ENCODE results near the gene ZIK1. TPM values are rescaled to one million over a fixed set of nuclear protein-coding genes. Genes with fewer than 3 reads are reported as not detected.

ZIK1 gene
- total RNA-seq = 1 to 10 TPM; 5.1 to 9.0 TPM

GRCh38 chr19:57583521-57584416, at the start of gene ZIK1:
Gene ZIK1 (plus strand): TSS chr19:57584145. CDS start chr19:57584357, 212 bp downstream.
- DNase-seq = peak; percentile 83 to 91
- Mint-ChIP-seq H3K27me3 (ENCODE audit: low read depth) (no peaks in the 10 kb centered on the region), H3K4me1 (ENCODE audit: low read depth) (peaks cover 24% of the 10 kb centered on the region), H3K4me3 (peak within 1 kb of the TSS; percentile 92 to 98), H3K27ac (peak within 1 kb of the TSS; percentile 79), H3K36me3 (ENCODE audit: insufficient read depth in 2 of 2) (peaks cover 51 to 71% of the 10 kb centered on the region in 2 donors), H3K9me3 (peaks cover 35 to 38% of the 10 kb centered on the region in 2 donors)
- peak; percentile 91 to 93 for ATAC-seq (replicated peaks in 1 of 2)

- ATAC-seq (replicated peaks in 1 of 2) = no peak
- Mint-ChIP-seq H3K9me3 (peaks cover 30 to 64% of the 10 kb centered on the region in 2 donors), H3K27ac (no peak overlapping the region), H3K36me3 (ENCODE audit: insufficient read depth in 2 of 2) (peaks cover 80 to 93% of the 10 kb centered on the region in 2 donors), H3K4me3 (no peak overlapping the region), H3K4me1 (ENCODE audit: low read depth) (no peaks in the 10 kb centered on the region), H3K27me3 (ENCODE audit: low read depth) (no peaks in the 10 kb centered on the region)
- DNase-seq = no peak
Measured at GRCh38 chr19:57537953-57538547, 45.9 kb upstream of the ZIK1 start.

- Mint-ChIP-seq H3K4me1 (ENCODE audit: low read depth) (no peaks in the 10 kb centered on the region), H3K27ac (no peak overlapping the region), H3K9me3 (peaks cover 21 to 51% of the 10 kb centered on the region in 2 donors), H3K27me3 (ENCODE audit: low read depth) (no peaks in the 10 kb centered on the region), H3K4me3 (no peak overlapping the region), H3K36me3 (ENCODE audit: insufficient read depth in 2 of 2) (peaks cover 65 to 96% of the 10 kb centered on the region in 2 donors)
- no peak for ATAC-seq (replicated peaks in 1 of 2)
- no peak for DNase-seq
Measured at GRCh38 chr19:57546513-57546912, 37.4 kb upstream of the ZIK1 start.

GRCh38 chr19:57552432-57552831, 31.5 kb upstream of the ZIK1 start:
- DNase-seq (no peak), ATAC-seq (replicated peaks in 1 of 2) (no peak)
- Mint-ChIP-seq H3K4me1 (ENCODE audit: low read depth) (peaks cover under 1% of the 10 kb centered on the region), H3K27me3 (ENCODE audit: low read depth) (no peaks in the 10 kb centered on the region), H3K27ac (no peak overlapping the region), H3K9me3 (peaks cover 25 to 42% of the 10 kb centered on the region in 2 donors), H3K4me3 (no peak overlapping the region), H3K36me3 (ENCODE audit: insufficient read depth in 2 of 2) (peaks cover 70 to 92% of the 10 kb centered on the region in 2 donors)

GRCh38 chr19:57557659-57558058, 26.3 kb upstream of the ZIK1 start:
- DNase-seq (no peak), ATAC-seq (replicated peaks in 1 of 2) (no peak)
- Mint-ChIP-seq H3K36me3 (ENCODE audit: insufficient read depth in 2 of 2) (peaks cover 53 to 80% of the 10 kb centered on the region in 2 donors), H3K27ac (no peak overlapping the region), H3K4me3 (peak overlapping the region; percentile 97 to 98), H3K9me3 (peaks cover 21 to 28% of the 10 kb centered on the region in 2 donors), H3K27me3 (ENCODE audit: low read depth) (no peaks in the 10 kb centered on the region), H3K4me1 (ENCODE audit: low read depth) (peaks cover 29% of the 10 kb centered on the region)

- Mint-ChIP-seq H3K4me3 (peak overlapping the region; percentile 97 to 98), H3K36me3 (ENCODE audit: insufficient read depth in 2 of 2) (peaks cover 48 to 73% of the 10 kb centered on the region in 2 donors), H3K27me3 (ENCODE audit: low read depth) (no peaks in the 10 kb centered on the region), H3K27ac (peak overlapping the region; percentile 92), H3K9me3 (peaks cover 23 to 25% of the 10 kb centered on the region in 2 donors), H3K4me1 (ENCODE audit: low read depth) (peaks cover 29% of the 10 kb centered on the region)
- ATAC-seq (replicated peaks in 1 of 2) = no peak
- DNase-seq = no peak
Measured at GRCh38 chr19:57558525-57558924, 25.4 kb upstream of the ZIK1 start.

GRCh38 chr19:57559008-57559403, 24.9 kb upstream of the ZIK1 start:
- Mint-ChIP-seq H3K27ac (peak overlapping the region; percentile 92), H3K4me3 (peak overlapping the region; percentile 97 to 98), H3K36me3 (ENCODE audit: insufficient read depth in 2 of 2) (peaks cover 48 to 72% of the 10 kb centered on the region in 2 donors), H3K9me3 (peaks cover 23 to 26% of the 10 kb centered on the region in 2 donors), H3K27me3 (ENCODE audit: low read depth) (no peaks in the 10 kb centered on the region), H3K4me1 (ENCODE audit: low read depth) (peaks cover 29% of the 10 kb centered on the region)
- ATAC-seq (replicated peaks in 1 of 2) = peak; percentile 43 to 53
- peak; percentile 10 to 27 for DNase-seq

GRCh38 chr19:57559404-57560025, 24.4 kb upstream of the ZIK1 start, which contains the start of gene ZNF550:
Gene ZNF550 (minus strand): TSS chr19:57559863. CDS start chr19:57559682, 181 bp downstream.
- Mint-ChIP-seq H3K36me3 (ENCODE audit: insufficient read depth in 2 of 2) (peaks cover 45 to 67% of the 10 kb centered on the region in 2 donors), H3K4me3 (peak within 1 kb of the TSS; percentile 97 to 98), H3K27me3 (ENCODE audit: low read depth) (no peaks in the 10 kb centered on the region), H3K9me3 (peaks cover 21 to 25% of the 10 kb centered on the region in 2 donors), H3K27ac (peak within 1 kb of the TSS; percentile 92), H3K4me1 (ENCODE audit: low read depth) (peaks cover 29% of the 10 kb centered on the region)
- ATAC-seq (replicated peaks in 1 of 2) = peak; percentile 99 to 100
- DNase-seq = peak; percentile 89

- Mint-ChIP-seq H3K9me3 (peaks cover 21 to 25% of the 10 kb centered on the region in 2 donors), H3K27ac (peak overlapping the region; percentile 75), H3K4me3 (peak overlapping the region; percentile 97 to 98), H3K36me3 (ENCODE audit: insufficient read depth in 2 of 2) (peaks cover 40 to 65% of the 10 kb centered on the region in 2 donors), H3K27me3 (ENCODE audit: low read depth) (no peaks in the 10 kb centered on the region), H3K4me1 (ENCODE audit: low read depth) (peaks cover 29% of the 10 kb centered on the region)
- peak in 1 of 2 donors; percentile 12 for ATAC-seq (replicated peaks in 1 of 2)
- DNase-seq = no peak
Measured at GRCh38 chr19:57560049-57560491, 23.9 kb upstream of the ZIK1 start.

- Mint-ChIP-seq H3K27me3 (ENCODE audit: low read depth) (no peaks in the 10 kb centered on the region), H3K4me1 (ENCODE audit: low read depth) (peaks cover 18% of the 10 kb centered on the region), H3K9me3 (peaks cover 27 to 43% of the 10 kb centered on the region in 2 donors), H3K4me3 (no peak overlapping the region), H3K27ac (no peak overlapping the region), H3K36me3 (ENCODE audit: insufficient read depth in 2 of 2) (peaks cover 40 to 59% of the 10 kb centered on the region in 2 donors)
- no peak for ATAC-seq (replicated peaks in 1 of 2)
- DNase-seq = no peak
Measured at GRCh38 chr19:57563547-57563946, 20.4 kb upstream of the ZIK1 start.

- H3K9me3 Mint-ChIP-seq = peaks cover 29 to 44% of the 10 kb centered on the region in 2 donors
- no peak for DNase-seq
- no peak for ATAC-seq (replicated peaks in 1 of 2)
Measured at GRCh38 chr19:57566396-57567265, 17.3 kb upstream of the ZIK1 start.

GRCh38 chr19:57570707-57571106, 13.2 kb upstream of the ZIK1 start:
- H3K36me3 Mint-ChIP-seq (ENCODE audit: insufficient read depth in 2 of 2) = peaks cover 55 to 62% of the 10 kb centered on the region in 2 donors
- no peak for ATAC-seq (replicated peaks in 1 of 2)
- no peak overlapping the region for H3K27ac Mint-ChIP-seq
- H3K9me3 Mint-ChIP-seq = peaks cover 21 to 48% of the 10 kb centered on the region in 2 donors
- no peaks in the 10 kb centered on the region for H3K4me1 Mint-ChIP-seq (ENCODE audit: low read depth)
- H3K27me3 Mint-ChIP-seq (ENCODE audit: low read depth) = no peaks in the 10 kb centered on the region
- no peak for DNase-seq
- no peak overlapping the region for H3K4me3 Mint-ChIP-seq

More at GRCh38 chr19:57566396-57567265, 17.3 kb upstream of the ZIK1 start:
- H3K4me1 Mint-ChIP-seq (ENCODE audit: low read depth) = no peaks in the 10 kb centered on the region
- H3K27ac Mint-ChIP-seq = no peak overlapping the region
- no peak overlapping the region for H3K4me3 Mint-ChIP-seq
- H3K27me3 Mint-ChIP-seq (ENCODE audit: low read depth) = no peaks in the 10 kb centered on the region
- H3K36me3 Mint-ChIP-seq (ENCODE audit: insufficient read depth in 2 of 2) = peaks cover 33 to 44% of the 10 kb centered on the region in 2 donors
